Esophagus squamous epithelium (tissue), 4 donors: ENCODE measurements around the gene COBLL1.

Experiments
- POLR2A ChIP-seq, 4 donors: fragments of 450-650 bp; IDR thresholded peaks; one replicate each; pipeline ENCODE4 v1.6.1; 2017; ENCODE audit warnings: antibody characterized with exemption in 4 of 4, mild to moderate bottlenecking in 4 of 4, moderate library complexity in 3 of 4
- TF ChIP-seq, protein P1 (sequence below), 6 experiments: fragments of 450-650 bp in 4 of 6; fragments of 200-600 bp in 2 of 6; sonication (generic) in 2 of 6; IDR thresholded peaks; one replicate each; pipeline ENCODE4 v1.5.1; 2016 to 2019; ENCODE audit warnings: antibody characterized with exemption in 6 of 6, mild to moderate bottlenecking in 4 of 6, moderate library complexity in 4 of 6

DNA sequence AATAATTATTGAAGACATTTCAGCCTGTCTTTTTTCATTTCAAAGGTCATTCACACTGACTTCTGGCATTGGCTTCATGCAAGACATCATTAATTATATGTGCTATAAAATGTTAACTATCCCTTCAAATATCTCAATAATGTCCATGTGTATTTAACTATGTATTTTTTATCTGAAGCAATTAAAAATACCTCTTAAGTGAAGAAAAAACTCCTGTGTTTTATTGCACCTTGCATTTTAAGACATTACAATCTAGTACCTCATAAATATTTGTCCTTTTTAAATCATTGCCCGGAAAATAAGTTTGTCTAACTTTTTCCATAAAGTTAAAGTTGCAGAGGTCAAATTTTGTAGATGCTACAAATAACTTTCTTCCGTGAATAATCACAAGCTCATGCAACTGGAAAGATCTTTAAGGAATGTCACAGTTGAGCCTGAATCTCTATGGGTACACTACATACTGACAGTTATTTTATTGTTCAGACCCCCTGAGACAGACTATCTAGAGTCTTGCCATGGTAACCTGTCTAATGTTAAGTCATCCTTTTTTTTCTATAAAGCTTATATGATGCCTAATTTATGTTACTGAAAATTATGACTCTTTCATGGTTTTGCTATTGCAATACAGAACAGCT is 38.4 kb upstream of the COBLL1 start:
- TF ChIP-seq, protein P1, sequence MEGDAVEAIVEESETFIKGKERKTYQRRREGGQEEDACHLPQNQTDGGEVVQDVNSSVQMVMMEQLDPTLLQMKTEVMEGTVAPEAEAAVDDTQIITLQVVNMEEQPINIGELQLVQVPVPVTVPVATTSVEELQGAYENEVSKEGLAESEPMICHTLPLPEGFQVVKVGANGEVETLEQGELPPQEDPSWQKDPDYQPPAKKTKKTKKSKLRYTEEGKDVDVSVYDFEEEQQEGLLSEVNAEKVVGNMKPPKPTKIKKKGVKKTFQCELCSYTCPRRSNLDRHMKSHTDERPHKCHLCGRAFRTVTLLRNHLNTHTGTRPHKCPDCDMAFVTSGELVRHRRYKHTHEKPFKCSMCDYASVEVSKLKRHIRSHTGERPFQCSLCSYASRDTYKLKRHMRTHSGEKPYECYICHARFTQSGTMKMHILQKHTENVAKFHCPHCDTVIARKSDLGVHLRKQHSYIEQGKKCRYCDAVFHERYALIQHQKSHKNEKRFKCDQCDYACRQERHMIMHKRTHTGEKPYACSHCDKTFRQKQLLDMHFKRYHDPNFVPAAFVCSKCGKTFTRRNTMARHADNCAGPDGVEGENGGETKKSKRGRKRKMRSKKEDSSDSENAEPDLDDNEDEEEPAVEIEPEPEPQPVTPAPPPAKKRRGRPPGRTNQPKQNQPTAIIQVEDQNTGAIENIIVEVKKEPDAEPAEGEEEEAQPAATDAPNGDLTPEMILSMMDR (IDR thresholded peaks at IDR 0.05) = no peak
- no peak for TF ChIP-seq POLR2A (IDR thresholded peaks at IDR 0.05)
